HG02571 (cell line): ENCODE results near the gene ARHGEF38.
A peak's percentile ranks its signal among the peaks of the same experiment; 100 is the strongest.
"Not testable (repeated sequence)": the region's sequence is repeated elsewhere in the genome, so short reads cannot be mapped to it uniquely, and the experiment has no call there.

Experiments
- ATAC-seq: cut with Tn5 transposase; IDR thresholded peaks from one replicate; pipeline ENCODE4 v1.9.1; 2021; ENCODE audit warnings: mild to moderate bottlenecking, moderate library complexity; ENCODE audit not compliant: unreplicated experiment

ARHGEF38 gene

GRCh38 chr4:105607876-105608275, 55.5 kb downstream of the ARHGEF38 start:
- no peak for ATAC-seq

DNA sequence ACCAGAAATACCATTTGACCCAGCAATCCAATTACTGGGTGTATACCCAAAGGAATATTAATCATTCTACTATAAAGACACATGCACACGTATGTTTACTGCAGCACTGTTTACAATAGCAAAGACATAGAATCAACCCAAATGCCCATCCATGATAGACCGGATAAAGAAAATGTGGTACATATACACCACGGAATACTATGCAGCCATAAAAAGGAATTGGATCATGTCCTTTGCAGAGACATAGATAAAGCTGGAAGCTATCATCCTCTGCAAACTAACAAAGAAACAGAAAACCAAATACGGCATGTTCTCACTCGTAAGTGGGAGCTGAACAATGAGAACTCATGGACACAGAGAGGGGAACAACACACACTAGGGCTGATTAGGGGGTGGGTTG, 57.4 kb downstream of the ARHGEF38 start:
- ATAC-seq = not testable (repeated sequence)

- ATAC-seq = no peak
These were observed 60.9 kb downstream of the ARHGEF38 start for GRCh38 chr4:105613306-105613705.

DNA sequence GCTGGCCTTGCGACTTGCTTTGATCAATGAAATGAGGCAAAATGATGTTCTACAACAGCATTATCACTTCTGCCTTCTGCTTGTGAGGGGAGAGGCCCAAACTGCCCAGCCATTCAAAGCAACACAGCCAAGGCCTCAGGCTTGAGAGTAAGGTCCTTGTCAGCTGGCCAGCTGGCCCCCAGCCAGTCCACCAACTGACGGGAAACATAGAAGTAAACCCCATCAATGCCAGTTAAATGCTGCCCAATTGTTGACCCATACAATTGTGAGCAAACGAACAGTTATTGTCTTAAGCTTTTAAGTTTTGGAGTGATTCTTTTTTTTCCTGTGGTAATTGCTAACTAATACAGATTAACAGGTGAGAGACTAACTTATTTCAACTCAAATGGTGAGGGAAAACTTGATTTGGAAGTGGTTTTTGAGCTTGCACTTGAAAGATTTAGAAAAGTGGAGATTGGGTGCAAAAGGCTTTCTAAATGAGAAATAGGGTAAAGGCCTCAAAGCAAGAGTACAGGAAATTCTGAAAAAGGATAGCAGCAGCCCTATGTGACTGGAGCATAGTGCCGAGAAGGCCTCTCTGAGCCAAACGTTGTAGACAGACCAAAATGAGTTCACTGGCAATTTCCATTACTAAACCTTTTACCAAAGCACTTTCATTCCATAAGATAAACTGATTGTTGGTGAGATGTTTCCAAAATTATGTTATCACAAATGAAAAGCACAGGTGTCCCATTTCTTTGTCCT, 66.9 kb downstream of the ARHGEF38 start:
- ATAC-seq = no peak

DNA sequence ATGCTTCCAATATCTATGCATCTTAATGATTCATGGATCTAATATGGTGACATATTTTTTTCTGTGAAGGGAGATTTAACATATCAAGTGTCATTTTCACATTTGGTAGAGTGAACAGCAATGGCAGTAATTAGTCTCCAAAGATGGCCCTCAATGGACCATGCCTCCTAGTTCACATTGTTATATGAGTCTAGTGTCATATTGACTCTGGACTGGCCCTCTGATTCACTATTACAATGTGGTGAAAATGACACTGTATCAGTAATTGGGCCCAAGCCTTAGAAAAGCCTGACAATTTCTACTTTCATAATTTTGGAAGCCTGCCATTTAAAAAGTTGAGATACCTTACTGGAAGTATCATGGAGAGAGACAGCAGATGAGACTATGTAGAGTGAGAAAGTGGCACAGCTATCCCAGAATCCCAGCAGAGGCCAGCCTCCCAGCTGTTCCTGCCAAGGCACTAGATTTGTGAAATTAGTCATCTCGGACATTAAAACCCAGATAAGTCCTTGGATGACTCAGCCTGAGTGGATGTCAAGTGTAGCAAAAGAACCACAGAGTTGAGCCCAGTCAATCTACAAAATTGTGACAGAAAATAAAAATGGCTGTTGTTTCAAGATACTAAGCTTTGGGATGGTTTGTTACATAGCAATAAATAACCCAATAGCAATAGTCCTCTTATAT, 68.4 kb downstream of the ARHGEF38 start:
- ATAC-seq = no peak

GRCh38 chr4:105622269-105622668, 69.8 kb downstream of the ARHGEF38 start:
- ATAC-seq = no peak

- no peak for ATAC-seq
These were observed 70.7 kb downstream of the ARHGEF38 start for GRCh38 chr4:105623099-105623498.

- ATAC-seq = peak; percentile 68
These were observed 72.1 kb downstream of the ARHGEF38 start for GRCh38 chr4:105624530-105624929.

DNA sequence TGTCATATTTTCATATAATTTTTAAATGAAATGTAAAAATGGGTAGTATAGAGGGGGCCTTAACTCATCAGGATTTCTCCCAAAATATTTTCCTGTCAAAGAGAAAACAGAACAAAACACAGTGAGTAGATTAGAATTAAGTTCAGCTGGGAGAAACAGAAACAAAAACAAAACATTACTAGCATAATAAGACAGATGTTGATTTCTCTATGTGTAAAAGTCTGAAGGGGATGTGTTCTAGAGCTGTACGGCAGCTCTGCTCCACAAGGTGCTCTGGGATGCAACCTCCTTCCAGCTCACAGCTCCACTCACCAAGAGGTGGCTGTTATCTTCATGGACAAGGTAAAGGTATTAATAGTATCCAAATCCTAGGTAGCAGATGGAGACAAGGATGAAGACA, 72.8 kb downstream of the ARHGEF38 start:
- no peak for ATAC-seq

DNA sequence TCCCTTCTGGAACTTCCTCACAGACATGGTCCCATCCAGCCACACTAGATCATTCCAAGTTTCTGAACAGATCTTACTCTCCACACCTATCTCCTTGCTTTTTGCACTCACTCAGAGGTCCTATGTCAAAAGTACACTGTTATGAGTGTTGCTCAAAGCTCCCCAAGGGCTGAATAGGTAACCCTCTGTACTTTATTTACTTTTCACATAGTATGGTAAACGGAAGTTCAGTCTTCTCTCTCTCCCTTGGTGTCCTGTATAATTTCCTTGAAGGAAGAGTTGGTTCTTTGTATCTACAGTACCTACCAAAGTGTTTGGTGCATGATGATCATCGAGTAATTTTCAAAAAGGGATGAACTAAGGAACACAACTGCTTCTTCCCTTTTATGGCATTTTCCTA, 74.4 kb downstream of the ARHGEF38 start:
- ATAC-seq = no peak

- ATAC-seq = no peak
These were observed 75.2 kb downstream of the ARHGEF38 start for GRCh38 chr4:105627620-105628019.

DNA sequence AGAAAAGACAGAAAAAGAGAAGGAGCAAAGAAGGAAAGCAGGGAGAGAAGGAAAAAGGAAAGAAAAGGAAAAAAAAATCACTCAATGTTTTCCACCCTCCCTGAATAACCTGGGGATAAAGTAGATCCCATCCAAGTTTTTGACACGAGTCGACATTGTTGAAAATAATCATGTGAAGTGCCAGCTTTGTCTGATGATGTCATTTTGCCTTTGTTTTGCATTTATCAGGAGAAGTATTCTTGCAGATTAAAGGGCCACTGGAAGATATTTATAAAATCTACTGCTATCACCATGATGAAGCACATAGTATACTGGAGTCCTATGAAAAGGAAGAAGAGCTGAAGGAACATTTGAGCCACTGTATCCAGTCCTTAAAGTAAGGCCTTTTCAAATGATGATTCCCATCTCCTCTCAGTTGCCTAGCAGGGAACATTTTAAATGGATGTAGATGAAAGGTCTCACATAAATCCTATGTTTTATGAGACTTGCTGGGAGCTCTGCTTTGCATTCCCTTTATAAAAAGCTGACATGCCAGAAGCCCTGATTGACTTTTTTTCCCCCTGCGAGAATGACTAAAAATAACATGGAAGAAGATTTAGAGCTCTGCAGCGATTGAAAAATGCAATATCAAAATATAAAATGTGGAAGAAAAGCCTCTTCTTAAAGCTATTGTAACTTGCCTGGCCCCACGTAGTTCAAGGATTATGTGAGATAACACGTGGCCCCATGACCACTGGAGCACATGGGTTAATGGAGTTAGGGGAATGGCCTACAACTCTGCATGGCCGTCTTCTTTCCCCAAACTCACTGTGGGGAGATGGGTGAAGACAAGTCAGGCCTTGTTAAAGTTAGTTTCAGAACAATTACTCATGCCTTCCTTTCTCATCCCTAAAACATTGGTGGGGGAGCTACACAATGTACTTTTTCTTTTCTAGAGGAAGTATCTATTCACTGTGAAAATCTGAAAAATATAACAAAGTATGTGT, 78.5 kb downstream of the ARHGEF38 start:
- ATAC-seq = no peak

- no peak for ATAC-seq
These were observed 79.5 kb downstream of the ARHGEF38 start for GRCh38 chr4:105631818-105632400.

GRCh38 chr4:105632599-105632998, 80.2 kb downstream of the ARHGEF38 start:
- no peak for ATAC-seq

GRCh38 chr4:105633241-105633640, 80.8 kb downstream of the ARHGEF38 start:
- no peak for ATAC-seq

- ATAC-seq = peak; percentile 33
These were observed 82.1 kb downstream of the ARHGEF38 start for GRCh38 chr4:105634402-105635080.

- ATAC-seq = peak; percentile 82
These were observed 85.2 kb downstream of the ARHGEF38 start for GRCh38 chr4:105637408-105638176.

DNA sequence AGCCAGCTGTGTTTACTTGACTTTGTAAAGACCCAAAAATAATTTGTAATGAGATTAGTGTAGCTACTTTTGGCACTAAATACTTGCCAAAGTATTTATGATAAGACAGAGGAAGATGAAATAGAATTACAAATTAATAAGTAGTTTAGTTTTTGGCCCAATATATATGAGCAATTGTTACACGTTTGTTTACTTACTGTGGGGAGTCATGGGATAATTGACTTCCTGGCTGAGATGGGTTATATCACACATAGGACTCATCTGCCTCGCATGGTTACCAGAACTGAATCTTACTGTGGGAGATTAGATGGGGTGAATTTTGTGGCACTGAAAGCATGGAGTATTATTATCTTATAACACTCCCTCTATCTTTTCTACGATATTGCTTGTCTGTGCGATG, 89.4 kb downstream of the ARHGEF38 start:
- no peak for ATAC-seq

DNA sequence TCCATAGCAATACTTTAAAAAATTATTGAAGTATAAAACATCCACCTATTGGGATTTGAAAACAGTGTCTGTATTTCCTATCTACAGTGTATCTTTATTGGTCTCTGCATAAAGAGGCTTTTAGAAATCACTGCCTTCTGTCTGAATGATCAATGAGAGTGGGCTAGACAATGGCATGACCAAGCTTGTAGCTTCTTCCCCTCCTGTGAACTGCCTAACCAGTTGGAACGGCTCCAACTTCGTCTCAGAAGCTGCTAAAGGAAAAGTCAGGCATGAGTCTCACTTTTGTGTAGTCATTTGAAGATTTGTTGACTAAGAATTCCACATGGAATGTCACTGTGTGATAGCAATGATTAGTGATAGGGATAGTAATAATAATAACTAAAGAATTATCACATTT, 91.8 kb downstream of the ARHGEF38 start:
- no peak for ATAC-seq

DNA sequence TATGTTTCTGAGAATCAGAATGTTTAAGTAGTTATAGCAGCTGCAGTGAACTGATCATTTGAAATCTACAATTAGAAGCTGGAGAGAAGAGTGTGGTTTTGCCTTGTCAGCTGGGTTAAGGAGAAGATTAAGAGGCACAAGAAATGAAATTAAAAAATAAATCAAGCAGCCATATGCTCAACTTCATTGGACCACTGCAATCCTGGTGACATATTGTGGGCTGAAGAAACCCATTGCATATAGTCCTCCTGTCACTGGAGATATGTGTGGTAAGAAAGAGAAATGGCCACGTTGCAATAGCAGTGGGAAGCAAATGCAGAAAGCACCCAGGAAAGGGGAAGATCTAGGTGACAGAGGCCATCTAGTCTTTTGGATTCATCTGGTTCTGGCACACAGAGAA, 93.0 kb downstream of the ARHGEF38 start:
- ATAC-seq = no peak
